Lower lobe of right lung (tissue), 2 donors: Measurements from ENCODE around the gene NOVA2. TPM values are rescaled to one million over a fixed set of nuclear protein-coding genes. Genes with fewer than 3 reads are reported as not detected.

Experiments used
- ATAC-seq, 2 donors: fragments of 200-7000 bp; cut with Tn5 transposase; one replicate each; pipeline ENCODE4 v1.9.1; 2020 to 2022; ENCODE audit warnings: mild to moderate bottlenecking in 2 of 2, moderate library complexity in 2 of 2
- DNase-seq: peaks from one replicate; pipeline ENCODE4 v3.0.0-alpha.2; 2020
- H3K27ac ChIP-seq: fragments of 200-600 bp; one replicate; pipeline ENCODE4 v1.8.0; 2022
- H3K27me3 ChIP-seq: fragments of 200-600 bp; one replicate; pipeline ENCODE4 v1.8.0; 2022; ENCODE audit warnings: low read depth
- H3K36me3 ChIP-seq: fragments of 200-600 bp; one replicate; pipeline ENCODE4 v1.8.0; 2022; ENCODE audit warnings: mild to moderate bottlenecking
- H3K4me1 ChIP-seq: fragments of 200-600 bp; one replicate; pipeline ENCODE4 v1.8.0; 2022
- H3K4me3 ChIP-seq: fragments of 200-600 bp; one replicate; pipeline ENCODE4 v1.8.0; 2022; ENCODE audit warnings: mild to moderate bottlenecking
- H3K9me3 ChIP-seq: fragments of 200-600 bp; one replicate; pipeline ENCODE4 v1.8.0; 2022
- intact Hi-C: fragments of 100-400 bp; cut with DNase I; formaldehyde crosslinking; loops from one replicate; pipeline ENCODE4 v1.11.0; 2022
- total RNA-seq: library from RNA; stranded (reverse); fragmentation: NEBNext Ultra II Directional; extraction: Animal tissue kit (Norgen Biotek cat#: 25700); gene quantifications from one replicate; pipeline ENCODE4 v1.2.1, GENCODE V29; 2021
- TF ChIP-seq, protein P1 (sequence below): fragments of 200-600 bp; IDR thresholded peaks from one replicate; pipeline ENCODE4 v1.8.0; 2022; ENCODE audit warnings: antibody characterized with exemption, mild to moderate bottlenecking
- donor health status: DM: no; HTN: yes; CAD: no; lungs with severe emphysema.

Gene NOVA2
- total RNA-seq, 1 donor from 2014 or later, result 18.8 TPM

DNA sequence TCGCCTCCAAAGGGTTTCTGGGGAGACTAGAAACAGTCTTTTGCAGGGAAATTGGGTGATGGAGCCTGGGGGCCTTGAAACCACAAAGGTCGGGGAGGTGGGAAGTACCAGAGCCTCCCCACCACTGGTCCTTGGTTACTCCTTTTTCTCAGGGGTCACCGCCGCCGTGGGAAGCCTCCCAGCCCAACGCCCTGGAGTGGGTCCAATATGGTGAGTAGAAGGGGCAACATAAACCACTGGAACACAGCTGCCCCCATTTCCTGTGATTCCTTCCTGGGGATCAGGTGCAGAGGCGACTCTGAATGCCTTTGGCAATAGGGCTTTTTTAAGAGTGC, 43.4 kb upstream of the NOVA2 start:
- H3K4me1 ChIP-seq, result peaks cover 22% of the 10 kb centered on the region
- no peak overlapping the region for H3K4me3 ChIP-seq
- no peaks in the 10 kb centered on the region for H3K9me3 ChIP-seq
- no peak overlapping the region for H3K27ac ChIP-seq
- TF ChIP-seq, protein P1, sequence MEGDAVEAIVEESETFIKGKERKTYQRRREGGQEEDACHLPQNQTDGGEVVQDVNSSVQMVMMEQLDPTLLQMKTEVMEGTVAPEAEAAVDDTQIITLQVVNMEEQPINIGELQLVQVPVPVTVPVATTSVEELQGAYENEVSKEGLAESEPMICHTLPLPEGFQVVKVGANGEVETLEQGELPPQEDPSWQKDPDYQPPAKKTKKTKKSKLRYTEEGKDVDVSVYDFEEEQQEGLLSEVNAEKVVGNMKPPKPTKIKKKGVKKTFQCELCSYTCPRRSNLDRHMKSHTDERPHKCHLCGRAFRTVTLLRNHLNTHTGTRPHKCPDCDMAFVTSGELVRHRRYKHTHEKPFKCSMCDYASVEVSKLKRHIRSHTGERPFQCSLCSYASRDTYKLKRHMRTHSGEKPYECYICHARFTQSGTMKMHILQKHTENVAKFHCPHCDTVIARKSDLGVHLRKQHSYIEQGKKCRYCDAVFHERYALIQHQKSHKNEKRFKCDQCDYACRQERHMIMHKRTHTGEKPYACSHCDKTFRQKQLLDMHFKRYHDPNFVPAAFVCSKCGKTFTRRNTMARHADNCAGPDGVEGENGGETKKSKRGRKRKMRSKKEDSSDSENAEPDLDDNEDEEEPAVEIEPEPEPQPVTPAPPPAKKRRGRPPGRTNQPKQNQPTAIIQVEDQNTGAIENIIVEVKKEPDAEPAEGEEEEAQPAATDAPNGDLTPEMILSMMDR, result no peak
- peaks cover 25% of the 10 kb centered on the region for H3K27me3 ChIP-seq
- intact Hi-C loops, result no loop called here
- ATAC-seq (no peak), DNase-seq (no peak)
- no peaks in the 10 kb centered on the region for H3K36me3 ChIP-seq

DNA sequence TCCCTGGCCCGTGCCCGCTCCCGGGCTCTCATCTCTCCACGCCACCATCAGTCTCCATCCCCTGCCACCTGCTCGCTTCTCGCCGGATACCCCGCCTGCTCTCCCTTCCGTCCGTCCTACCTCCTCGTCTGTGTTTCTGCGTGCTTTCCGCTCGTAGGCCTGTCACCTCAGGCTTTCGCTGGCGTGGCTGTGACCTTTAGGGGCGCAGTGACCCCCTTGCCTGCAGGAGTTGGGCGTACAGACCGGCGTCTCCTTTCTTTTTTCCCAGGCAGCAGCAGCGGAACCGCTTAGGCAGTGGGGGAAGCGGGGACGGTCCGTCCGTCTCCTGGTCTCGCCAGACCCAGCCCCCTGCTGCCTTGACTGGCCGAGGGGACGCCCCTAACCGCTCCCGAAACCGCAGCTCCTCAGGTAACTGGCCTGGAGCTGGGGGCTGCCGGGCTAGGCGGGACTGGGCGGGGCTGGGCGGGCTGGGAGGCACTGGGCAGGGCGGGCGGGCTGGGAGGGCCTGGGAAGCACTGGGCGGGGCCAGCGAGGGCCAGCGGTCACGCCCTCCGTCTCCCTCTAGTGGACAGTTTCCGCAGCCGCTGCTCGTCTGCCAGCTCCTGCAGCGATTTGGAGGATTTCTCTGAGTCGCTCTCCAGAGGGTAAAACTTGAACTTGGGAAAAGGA, 42.9 kb upstream of the NOVA2 start:
- ATAC-seq, result peak; percentile 82 to 87
- Histone ChIP-seq H3K27me3 (peaks cover 24% of the 10 kb centered on the region), H3K9me3 (no peaks in the 10 kb centered on the region), H3K36me3 (no peaks in the 10 kb centered on the region), H3K4me1 (peaks cover 22% of the 10 kb centered on the region), H3K27ac (no peak overlapping the region), H3K4me3 (peak overlapping the region; percentile 73)
- TF ChIP-seq, protein P1, result peak; percentile 91
- intact Hi-C loops, result no loop called here
- DNase-seq, result peak; percentile 89

DNA sequence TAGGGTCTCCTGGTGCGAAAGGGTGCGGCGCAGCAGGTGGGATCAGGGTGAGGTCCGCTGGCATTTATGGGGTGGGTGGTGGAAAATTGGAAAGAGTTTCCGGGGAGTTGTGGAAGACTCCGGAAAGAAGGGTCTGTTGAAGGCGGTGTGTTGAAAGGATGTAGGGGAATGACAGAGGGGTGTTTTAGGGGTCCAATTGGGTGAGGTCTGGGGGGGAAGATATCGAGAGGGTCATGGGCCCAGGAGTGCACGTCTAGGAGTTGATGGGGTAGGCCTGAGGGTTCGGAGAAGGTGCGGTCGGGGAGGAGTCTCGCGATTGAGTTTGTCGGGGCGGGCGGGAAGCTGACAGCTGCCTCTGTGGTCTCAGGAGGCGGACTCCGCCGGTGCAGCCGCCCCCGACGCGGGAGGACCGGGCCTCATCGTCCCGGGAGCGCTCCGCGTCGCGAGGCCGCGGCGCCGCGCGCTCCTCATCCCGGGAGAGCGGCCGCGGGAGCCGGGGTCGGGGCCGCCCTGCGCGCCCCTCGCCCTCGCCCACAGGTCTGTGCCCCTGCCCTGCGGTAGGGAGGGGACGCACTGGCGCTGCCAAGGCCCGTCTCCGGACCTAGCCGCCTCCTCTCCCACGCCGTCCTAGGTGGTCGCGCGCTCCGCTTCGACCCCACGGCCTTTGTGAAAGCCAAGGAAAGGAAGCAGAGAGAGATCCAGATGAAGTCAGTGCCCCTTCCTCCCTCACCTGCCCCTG, 42.2 kb upstream of the NOVA2 start:
- DNase-seq (peak; percentile 46), ATAC-seq (peak; percentile 28 to 33)
- Histone ChIP-seq H3K9me3 (no peaks in the 10 kb centered on the region), H3K27ac (no peak overlapping the region), H3K36me3 (peaks cover under 1% of the 10 kb centered on the region), H3K4me3 (peak overlapping the region; percentile 73), H3K27me3 (peaks cover 24% of the 10 kb centered on the region), H3K4me1 (peaks cover 22% of the 10 kb centered on the region)
- TF ChIP-seq, protein P1, result no peak
- intact Hi-C loops, result no loop called here

DNA sequence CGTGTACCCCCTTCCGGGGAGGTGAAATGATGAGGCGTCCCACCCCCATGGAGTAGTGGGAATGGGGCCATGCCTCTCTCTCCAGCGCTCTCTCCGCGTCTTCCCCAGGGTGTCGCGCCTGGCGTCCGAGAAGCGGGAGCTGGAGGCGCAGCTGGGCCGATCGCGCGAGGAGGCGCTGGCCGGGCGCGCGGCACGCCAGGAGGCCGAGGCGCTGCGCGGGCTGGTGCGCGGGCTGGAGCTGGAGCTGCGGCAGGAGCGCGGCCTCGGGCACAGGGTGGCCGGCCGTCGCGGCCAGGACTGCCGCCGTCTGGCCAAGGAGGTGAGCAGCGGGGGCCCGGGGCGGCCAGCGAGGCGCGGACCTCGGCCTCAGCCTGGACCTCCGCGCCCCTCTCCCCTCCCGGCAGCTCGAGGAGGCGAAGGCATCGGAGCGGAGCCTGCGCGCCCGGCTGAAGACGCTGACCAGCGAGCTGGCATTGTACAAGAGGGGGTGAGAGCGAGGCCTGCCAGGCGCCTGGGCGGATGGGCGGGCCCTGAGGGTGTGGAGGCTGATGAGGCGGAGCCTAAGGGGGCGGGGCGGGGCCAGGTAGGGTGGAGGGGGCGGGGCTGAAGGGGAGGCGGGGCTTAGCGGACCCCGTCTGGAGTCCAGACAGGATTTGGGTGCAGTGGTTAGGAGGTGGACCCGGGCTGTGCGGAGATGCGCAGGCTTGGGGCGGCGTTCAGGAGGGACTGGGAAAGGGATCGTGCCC, 41.4 kb upstream of the NOVA2 start:
- Histone ChIP-seq H3K36me3 (peaks cover 4% of the 10 kb centered on the region), H3K9me3 (no peaks in the 10 kb centered on the region), H3K27me3 (peaks cover 24% of the 10 kb centered on the region), H3K4me1 (peaks cover 22% of the 10 kb centered on the region), H3K4me3 (peak overlapping the region; percentile 73), H3K27ac (no peak overlapping the region)
- intact Hi-C loops, result no loop called here
- TF ChIP-seq, protein P1, result no peak
- peak; percentile 91 for DNase-seq
- ATAC-seq, result peak; percentile 90

DNA sequence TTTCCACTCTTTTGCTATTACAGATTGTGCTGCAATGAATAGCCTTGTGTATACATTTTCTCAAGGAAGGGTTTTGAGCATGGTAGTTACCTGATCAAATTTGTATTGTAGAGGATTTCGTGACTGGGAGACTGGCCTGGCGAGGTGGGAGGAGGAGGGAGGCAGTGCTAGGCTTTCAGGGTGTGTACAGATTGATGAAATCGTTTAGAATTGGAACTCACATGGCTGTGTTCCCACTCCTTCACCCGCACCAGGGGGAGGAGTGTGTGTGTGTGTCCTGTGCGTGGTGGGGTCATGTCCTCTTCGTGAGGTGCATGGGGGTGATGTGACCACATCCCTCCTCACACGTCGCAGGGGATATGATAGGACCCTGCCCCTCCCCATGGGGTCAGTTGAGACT, 40.9 kb upstream of the NOVA2 start:
- Histone ChIP-seq H3K4me3 (peak overlapping the region; percentile 73), H3K4me1 (peaks cover 22% of the 10 kb centered on the region), H3K9me3 (no peaks in the 10 kb centered on the region), H3K27me3 (peaks cover 24% of the 10 kb centered on the region), H3K36me3 (peaks cover 4% of the 10 kb centered on the region), H3K27ac (no peak overlapping the region)
- intact Hi-C loops, result no loop called here
- peak; percentile 6 for DNase-seq
- TF ChIP-seq, protein P1, result no peak
- no peak for ATAC-seq
